Effector memory CD4-positive, alpha-beta T cell (primary cell): ENCODE results near the gene TNIP3.

ENCODE experiments used
- DNase-seq, 3 donors: peaks; one replicate each; pipeline ENCODE4 v3.0.0-alpha.2; 2020
- H3K27ac ChIP-seq: 2 replicates; pipeline ENCODE4 v1.7.0; 2013; ENCODE audit warnings: mild to moderate bottlenecking, low read length, moderate library complexity; ENCODE audit not compliant: insufficient read depth, poor library complexity, severe bottlenecking
- H3K27me3 ChIP-seq: replicated peaks from 2 replicates; pipeline ENCODE4 v1.7.0; 2013; ENCODE audit warnings: mild to moderate bottlenecking, low read length; ENCODE audit not compliant: insufficient read depth, control insufficient read depth, poor library complexity, severe bottlenecking
- H3K36me3 ChIP-seq: 2 replicates; pipeline ENCODE4 v1.7.0; 2013; ENCODE audit warnings: mild to moderate bottlenecking, low read length, moderate library complexity; ENCODE audit not compliant: control insufficient read depth, insufficient read depth
- H3K4me1 ChIP-seq: 2 replicates; pipeline ENCODE4 v1.7.0; 2013; ENCODE audit warnings: low read length, mild to moderate bottlenecking; ENCODE audit not compliant: control insufficient read depth, insufficient read depth, poor library complexity, severe bottlenecking
- H3K4me3 ChIP-seq: 2 replicates; pipeline ENCODE4 v1.7.0; 2013; ENCODE audit warnings: low read length, low read depth, mild to moderate bottlenecking; ENCODE audit not compliant: insufficient read depth, poor library complexity, severe bottlenecking
- H3K9me3 ChIP-seq: 2 replicates; pipeline ENCODE4 v1.7.0; 2013; ENCODE audit warnings: mild to moderate bottlenecking, low read length, moderate library complexity; ENCODE audit not compliant: control insufficient read depth

The TNIP3 gene

DNA sequence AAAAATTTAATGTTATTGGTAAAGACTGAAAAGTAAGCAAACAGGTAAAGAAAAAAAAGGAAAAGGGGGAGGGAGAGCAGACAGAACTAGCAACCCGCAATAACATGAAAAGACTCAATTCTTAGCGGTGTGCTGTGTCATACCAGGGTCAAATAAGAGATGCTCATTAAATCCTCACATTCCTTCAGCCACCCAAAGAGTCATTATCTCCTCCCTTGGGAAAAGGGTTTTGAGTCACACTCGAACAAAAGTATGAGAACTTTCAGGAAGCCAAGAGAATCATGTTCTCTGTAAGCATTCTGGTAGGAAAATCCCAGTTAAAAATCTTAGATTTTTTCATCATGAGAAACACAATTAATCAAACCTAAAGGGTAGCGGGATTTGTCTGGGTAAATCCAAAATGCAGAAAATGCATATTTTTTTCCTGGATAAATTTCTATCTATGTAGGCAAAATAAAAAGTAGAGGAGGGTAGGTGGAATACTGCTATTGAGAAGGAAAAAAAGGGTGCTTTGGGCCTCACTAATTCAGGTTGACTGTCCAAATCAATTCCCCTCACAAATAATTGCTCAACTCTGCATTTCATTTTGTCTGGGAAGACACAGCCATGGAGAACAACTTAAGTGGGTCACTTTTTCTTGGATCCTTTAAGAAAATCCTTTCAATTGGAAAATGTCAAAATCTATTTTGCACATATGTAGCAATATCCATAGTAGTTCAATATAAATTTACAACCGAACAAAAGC, 23.2 kb downstream of the TNIP3 start:
- no peak for DNase-seq
- Histone ChIP-seq H3K9me3 (no peaks in the 10 kb centered on the region), H3K27me3 (no peaks in the 10 kb centered on the region), H3K4me1 (peaks cover 6% of the 10 kb centered on the region), H3K36me3 (no peaks in the 10 kb centered on the region), H3K27ac (no peak overlapping the region), H3K4me3 (no peak overlapping the region)

DNA sequence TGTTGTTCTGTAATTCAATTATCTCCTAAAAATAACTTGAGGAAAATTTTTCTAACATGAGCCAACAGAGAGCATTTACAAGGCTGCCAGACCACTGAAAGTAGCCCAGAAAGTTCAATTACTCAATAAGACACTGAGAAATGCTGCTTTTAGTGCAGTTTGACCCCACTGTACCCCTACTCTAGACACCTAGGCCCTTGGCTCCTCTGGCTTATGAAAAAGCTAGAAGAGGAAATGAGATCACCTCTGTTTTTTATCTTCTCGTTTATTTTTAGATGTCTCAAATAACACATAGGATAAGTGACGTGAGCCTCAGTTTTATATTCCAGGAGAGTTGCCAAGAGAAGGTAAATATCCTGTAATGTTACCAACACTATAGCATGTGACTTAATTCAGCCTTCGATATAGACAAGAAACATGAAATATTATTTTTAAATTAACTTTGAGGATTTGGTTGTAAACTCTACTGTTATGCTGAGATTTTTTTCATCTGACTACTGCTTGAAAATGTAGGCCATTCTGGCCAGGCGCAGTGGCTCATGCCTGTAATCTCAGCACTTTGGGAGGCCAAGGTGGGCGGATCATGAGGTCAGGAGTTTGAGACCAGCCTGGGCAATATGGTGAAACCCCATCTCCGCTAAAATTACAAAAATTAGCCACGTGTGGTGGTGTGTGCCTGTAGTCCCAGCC, 24.4 kb downstream of the TNIP3 start:
- no peaks in the 10 kb centered on the region for H3K9me3 ChIP-seq
- no peaks in the 10 kb centered on the region for H3K36me3 ChIP-seq
- no peak overlapping the region for H3K27ac ChIP-seq
- DNase-seq: no peak
- no peak overlapping the region for H3K4me3 ChIP-seq
- H3K4me1 ChIP-seq: peaks cover 6% of the 10 kb centered on the region
- H3K27me3 ChIP-seq: no peaks in the 10 kb centered on the region

DNA sequence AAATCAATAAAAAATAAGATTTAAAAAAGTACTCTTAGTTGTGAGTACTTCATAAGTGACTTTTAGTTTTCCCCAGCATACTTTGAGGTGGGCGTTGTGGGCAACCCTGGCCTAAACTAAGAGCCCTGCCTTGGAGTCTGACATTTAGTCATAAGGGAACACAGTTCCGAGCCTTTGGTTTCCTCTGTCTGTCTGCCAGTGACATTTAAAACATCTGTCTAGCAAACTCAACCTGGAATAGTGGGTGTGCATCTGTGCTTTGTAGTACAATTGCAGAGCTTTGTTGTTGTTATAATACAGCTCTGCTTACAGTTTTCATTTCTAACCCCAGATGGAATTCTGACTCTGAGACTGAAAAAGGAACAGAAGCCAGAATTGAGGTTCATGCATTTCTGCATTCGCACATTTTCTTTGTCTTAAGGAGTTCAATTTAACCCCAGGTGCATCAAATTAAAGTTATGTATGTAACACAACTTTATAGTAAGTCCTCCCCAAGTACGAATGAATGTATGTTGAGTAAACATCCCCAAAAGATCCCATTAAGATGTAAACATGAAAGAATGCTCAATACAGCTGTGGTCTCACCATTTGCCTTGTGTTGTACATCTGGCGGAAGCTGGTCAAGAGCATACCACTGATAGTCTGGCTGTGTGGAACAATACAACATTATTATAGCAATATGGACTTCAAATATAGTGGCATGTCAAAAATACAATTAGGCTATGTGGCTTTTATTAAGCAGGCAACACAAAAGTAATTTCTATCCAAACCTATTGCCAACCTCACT, 25.9 kb downstream of the TNIP3 start:
- Histone ChIP-seq H3K4me1 (peaks cover 6% of the 10 kb centered on the region), H3K36me3 (no peaks in the 10 kb centered on the region), H3K4me3 (no peak overlapping the region), H3K9me3 (no peaks in the 10 kb centered on the region), H3K27me3 (no peaks in the 10 kb centered on the region), H3K27ac (no peak overlapping the region)
- no peak for DNase-seq

DNA sequence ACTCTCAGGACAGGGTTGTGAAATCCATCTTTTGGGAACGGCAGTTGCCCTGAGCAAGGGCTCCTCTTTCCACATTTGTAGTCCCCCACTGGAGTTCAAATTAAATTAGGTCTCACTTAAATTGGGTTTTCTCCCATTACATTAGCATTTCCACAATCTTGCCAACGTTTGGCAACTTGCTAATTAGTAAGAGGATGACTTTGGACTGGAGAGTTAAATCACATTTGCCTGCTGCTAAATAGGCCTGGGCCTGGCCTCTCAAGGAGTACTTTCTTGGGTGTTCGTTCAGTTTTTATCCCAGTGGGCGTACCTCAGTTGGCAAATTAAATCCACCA, 33.8 kb downstream of the TNIP3 start:
- H3K4me3 ChIP-seq: no peak overlapping the region
- H3K9me3 ChIP-seq: no peaks in the 10 kb centered on the region
- no peaks in the 10 kb centered on the region for H3K27me3 ChIP-seq
- peaks cover 5% of the 10 kb centered on the region for H3K4me1 ChIP-seq
- no peaks in the 10 kb centered on the region for H3K36me3 ChIP-seq
- no peak overlapping the region for H3K27ac ChIP-seq
- DNase-seq: no peak

DNA sequence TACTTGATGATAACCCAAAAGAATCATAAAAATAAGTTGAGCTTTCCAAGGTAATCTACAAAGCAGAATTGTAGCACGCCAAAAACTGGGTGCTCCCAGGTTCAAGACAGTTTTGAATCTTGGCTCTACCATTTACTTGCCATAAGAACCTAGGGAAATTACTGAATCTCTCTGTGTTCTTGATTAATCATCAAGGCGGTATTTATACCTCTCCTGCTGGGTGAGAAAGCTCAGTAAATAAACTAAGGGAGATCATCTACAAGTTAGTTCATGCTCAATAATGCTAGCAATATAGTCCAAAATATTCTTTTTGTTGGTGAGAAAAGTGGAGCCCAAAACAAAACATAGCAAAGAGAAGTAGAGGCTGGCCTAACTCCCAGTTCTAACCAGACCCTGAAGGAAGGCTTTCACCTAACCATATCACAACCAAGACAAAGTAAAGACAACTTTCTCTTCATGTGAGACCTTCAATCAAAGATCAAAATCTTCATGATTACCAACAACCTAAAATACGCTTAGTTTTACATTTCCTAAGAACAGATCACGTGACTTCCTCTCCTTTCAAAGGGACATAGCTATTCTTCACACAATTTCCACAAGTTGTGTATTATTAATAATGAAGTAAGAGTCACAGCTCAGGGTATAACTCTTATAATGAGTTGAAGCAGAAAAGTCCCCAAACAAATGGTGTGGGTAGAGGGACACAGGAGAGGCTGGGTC, 34.4 kb downstream of the TNIP3 start:
- no peaks in the 10 kb centered on the region for H3K27me3 ChIP-seq
- no peaks in the 10 kb centered on the region for H3K36me3 ChIP-seq
- DNase-seq: no peak
- no peaks in the 10 kb centered on the region for H3K9me3 ChIP-seq
- H3K4me3 ChIP-seq: no peak overlapping the region
- peaks cover 5% of the 10 kb centered on the region for H3K4me1 ChIP-seq
- H3K27ac ChIP-seq: no peak overlapping the region

DNA sequence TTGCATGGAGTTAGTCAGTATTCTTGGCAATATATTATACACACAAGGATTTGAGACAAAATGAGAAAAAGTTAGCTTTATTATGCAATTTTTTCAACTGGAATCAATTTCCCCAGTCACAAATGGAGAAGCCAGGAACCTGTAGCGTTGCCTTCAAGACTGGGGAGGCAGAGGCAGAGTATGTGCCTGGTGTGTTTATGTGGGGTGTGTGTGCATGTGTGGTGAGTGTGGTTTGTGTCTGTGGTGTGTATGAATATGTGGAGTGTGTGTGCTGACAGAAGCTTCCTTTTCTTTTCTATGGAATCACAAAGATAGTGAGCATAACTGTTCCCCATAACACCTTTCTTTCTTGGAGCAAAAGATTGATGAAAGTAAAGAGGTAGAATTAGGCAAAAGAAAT, 37.0 kb downstream of the TNIP3 start:
- Histone ChIP-seq H3K27me3 (no peaks in the 10 kb centered on the region), H3K27ac (no peak overlapping the region)
- DNase-seq: no peak

DNA sequence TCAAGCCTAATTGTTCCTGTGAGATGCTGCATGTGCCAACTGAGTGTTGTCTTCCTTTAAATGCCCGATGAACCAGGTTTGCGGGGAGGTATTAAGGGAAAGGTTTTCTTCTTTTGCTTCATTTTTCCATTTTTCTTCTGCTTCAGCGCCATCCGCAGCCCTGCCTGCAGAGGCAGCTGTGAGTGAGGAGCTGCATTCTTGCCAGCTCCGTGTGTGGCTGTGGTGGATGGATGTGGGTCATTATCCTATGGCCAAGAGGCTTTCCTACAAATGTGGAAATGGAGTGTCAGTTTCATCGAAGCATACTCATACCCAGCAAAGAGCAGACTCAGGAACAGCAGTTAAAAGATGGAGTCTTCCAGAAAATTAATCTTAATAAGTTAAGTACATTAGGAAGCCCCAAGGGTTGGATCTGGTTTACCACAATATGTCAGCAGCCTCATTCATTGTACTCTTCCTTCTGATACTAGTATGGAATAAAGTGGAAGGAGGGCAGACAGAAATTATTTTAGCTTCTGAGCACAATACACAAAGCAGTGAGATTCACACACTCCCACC, 37.6 kb downstream of the TNIP3 start:
- Histone ChIP-seq H3K36me3 (no peaks in the 10 kb centered on the region), H3K27me3 (no peaks in the 10 kb centered on the region), H3K4me1 (peaks cover 5% of the 10 kb centered on the region), H3K27ac (no peak overlapping the region), H3K9me3 (no peaks in the 10 kb centered on the region), H3K4me3 (no peak overlapping the region)
- DNase-seq: no peak

More for the DNA sequence above, 37.0 kb downstream of the TNIP3 start:
- no peaks in the 10 kb centered on the region for H3K36me3 ChIP-seq
- H3K4me3 ChIP-seq: no peak overlapping the region
- H3K9me3 ChIP-seq: no peaks in the 10 kb centered on the region
- peaks cover 5% of the 10 kb centered on the region for H3K4me1 ChIP-seq

DNA sequence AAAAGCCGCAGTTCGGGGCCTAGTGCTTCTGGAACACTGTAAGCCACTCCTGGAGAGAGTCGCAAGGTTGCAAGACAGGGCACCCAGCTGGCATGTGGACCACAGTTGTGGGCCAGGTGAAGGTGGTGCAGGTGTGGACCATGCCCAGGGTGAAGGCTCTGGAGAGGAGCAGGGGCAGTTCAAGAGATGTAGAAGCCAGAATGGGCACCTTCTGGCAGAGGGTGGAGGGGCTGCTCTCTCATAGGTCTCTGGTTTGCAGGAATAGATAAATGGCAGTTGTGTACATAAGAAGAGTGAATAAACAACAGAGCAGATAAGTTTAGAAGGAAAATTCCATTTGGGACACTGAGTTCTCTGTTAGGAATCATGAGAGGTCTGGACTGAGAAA, 38.6 kb downstream of the TNIP3 start:
- Histone ChIP-seq H3K9me3 (no peaks in the 10 kb centered on the region), H3K27ac (no peak overlapping the region), H3K36me3 (no peaks in the 10 kb centered on the region), H3K4me3 (no peak overlapping the region), H3K27me3 (no peaks in the 10 kb centered on the region), H3K4me1 (peaks cover 5% of the 10 kb centered on the region)
- DNase-seq: no peak

DNA sequence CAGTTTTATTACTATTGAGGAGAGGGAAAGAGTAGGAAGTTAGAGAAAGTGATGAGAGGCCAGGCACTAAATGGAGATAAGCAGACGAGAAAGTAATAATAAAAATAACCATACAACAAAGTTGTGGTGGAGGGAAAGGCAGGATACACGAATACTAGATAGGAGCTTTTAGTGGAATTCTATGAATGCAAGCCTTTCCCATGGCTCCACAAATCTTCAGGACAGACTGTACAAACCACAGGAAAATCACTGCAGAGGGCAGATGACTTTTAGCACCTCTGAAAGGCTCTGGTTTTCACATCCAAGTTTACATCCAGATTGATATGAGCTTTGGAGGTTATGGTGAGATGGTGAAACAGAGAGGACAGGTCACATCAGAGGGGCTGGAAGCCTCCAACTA, 41.5 kb downstream of the TNIP3 start:
- no peak for DNase-seq
- H3K27me3 ChIP-seq: no peaks in the 10 kb centered on the region

More for the DNA sequence above, 41.5 kb downstream of the TNIP3 start:
- H3K4me3 ChIP-seq: no peak overlapping the region
- H3K4me1 ChIP-seq: peaks cover 3% of the 10 kb centered on the region
- H3K27ac ChIP-seq: no peak overlapping the region
- H3K9me3 ChIP-seq: no peaks in the 10 kb centered on the region
- no peaks in the 10 kb centered on the region for H3K36me3 ChIP-seq
